ENCODE data around the gene C16orf87.
"Not testable (repeated sequence)": the region's sequence is repeated elsewhere in the genome, so short reads cannot be mapped to it uniquely, and the experiment has no call there.

Gene C16orf87

GRCh38 chr16:46830902-46831647 lies at the start of gene C16orf87:
Gene C16orf87 (minus strand): TSS chr16:46831180. CDS start chr16:46831149, 31 bp downstream.
- no peak for TF ChIP-seq CTCF (IDR thresholded peaks at IDR 0.05; ENCODE audit: low read depth, low read length)
- peak; percentile 80 for DNase-seq (ENCODE audit: extremely low read depth, low read depth)

- no peak for DNase-seq (ENCODE audit: extremely low read depth, low read depth)
- no peak for TF ChIP-seq CTCF (IDR thresholded peaks at IDR 0.05; ENCODE audit: low read depth, low read length)
These were observed 44.3 kb upstream of the C16orf87 start for GRCh38 chr16:46875243-46875642.

GRCh38 chr16:46873201-46873600 lies 42.2 kb upstream of the C16orf87 start:
- no peak for TF ChIP-seq CTCF (IDR thresholded peaks at IDR 0.05; ENCODE audit: low read depth, low read length)
- no peak for DNase-seq (ENCODE audit: extremely low read depth, low read depth)

GRCh38 chr16:46871597-46871996 lies 40.6 kb upstream of the C16orf87 start:
- no peak for DNase-seq (ENCODE audit: extremely low read depth, low read depth)
- TF ChIP-seq CTCF (IDR thresholded peaks at IDR 0.05; ENCODE audit: low read depth, low read length): no peak

GRCh38 chr16:46868891-46869290 lies 37.9 kb upstream of the C16orf87 start:
- not testable (repeated sequence) for DNase-seq (ENCODE audit: extremely low read depth, low read depth)

GRCh38 chr16:46867486-46867885 lies 36.5 kb upstream of the C16orf87 start:
- DNase-seq (ENCODE audit: extremely low read depth, low read depth): not testable (repeated sequence)

GRCh38 chr16:46866286-46866685 lies 35.3 kb upstream of the C16orf87 start:
- DNase-seq (ENCODE audit: extremely low read depth, low read depth): no peak
- TF ChIP-seq CTCF (IDR thresholded peaks at IDR 0.05; ENCODE audit: low read depth, low read length): no peak

GRCh38 chr16:46862555-46863447 lies 31.8 kb upstream of the C16orf87 start:
- TF ChIP-seq CTCF (IDR thresholded peaks at IDR 0.05; ENCODE audit: low read depth, low read length): no peak
- no peak for DNase-seq (ENCODE audit: extremely low read depth, low read depth)
